GM23338 (cell line): ENCODE data around the gene PRB3.

Experiments used
- CREB1 ChIP-seq: fragments of 250-450 bp; sonication (Bioruptor Pico); IDR thresholded peaks from 2 replicates; pipeline ENCODE4 v1.5.0; 2020; ENCODE audit warnings: low read depth, mild to moderate bottlenecking, moderate library complexity
- CTCF ChIP-seq, 2 experiments: fragments of 200-600 bp in 1 of 2; sonication (generic) in 1 of 2; conservative IDR thresholded peaks; 2 replicates each; pipeline versions ENCODE4 v1.5.1 to v1.6.1; 2016 to 2017; ENCODE audit warnings: antibody characterized with exemption in 2 of 2, low read depth in 2 of 2, mild to moderate bottlenecking in 2 of 2, moderate library complexity in 1 of 2
- EZH2 ChIP-seq: fragments of 200-600 bp; sonication (generic); IDR thresholded peaks from one replicate; pipeline ENCODE4 v1.8.0; 2017; ENCODE audit warnings: antibody characterized with exemption, mild to moderate bottlenecking, low read depth; ENCODE audit not compliant: unreplicated experiment
- EZH2phosphoT487 ChIP-seq: fragments of 200-600 bp; sonication (generic); IDR thresholded peaks from one replicate; pipeline ENCODE4 v1.8.1; 2018; ENCODE audit warnings: antibody characterized with exemption; ENCODE audit not compliant: unreplicated experiment
- JUNB ChIP-seq: IDR thresholded peaks from one replicate; pipeline ENCODE4 v1.6.1; 2016; ENCODE audit warnings: antibody characterized with exemption; ENCODE audit not compliant: unreplicated experiment
- POLR2AphosphoS5 ChIP-seq: IDR thresholded peaks from 2 replicates; pipeline ENCODE4 v1.6.1; 2016; ENCODE audit warnings: antibody characterized with exemption, low read depth
- REST ChIP-seq: IDR thresholded peaks from one replicate; pipeline ENCODE4 v1.6.1; 2018; ENCODE audit warnings: antibody characterized with exemption; ENCODE audit not compliant: unreplicated experiment
- ZNF114 ChIP-seq: fragments of 250-450 bp; sonication (Bioruptor Pico); IDR thresholded peaks from 2 replicates; pipeline ENCODE4 v1.5.0; 2020; ENCODE audit warnings: mild to moderate bottlenecking, moderate library complexity
- ZNF462 ChIP-seq: fragments of 250-450 bp; sonication (Bioruptor Pico); IDR thresholded peaks from 2 replicates; pipeline ENCODE4 v1.5.0; 2020; ENCODE audit warnings: mild to moderate bottlenecking, moderate library complexity

GRCh38 chr12:11240348-11240930 lies 29.1 kb downstream of the PRB3 start:
- no peak for TF ChIP-seq CTCF (conservative IDR thresholded peaks at IDR 0.05; ENCODE audit: low read depth in 2 of 2)
- no peak for TF ChIP-seq REST
- TF ChIP-seq POLR2AphosphoS5: no peak
- TF ChIP-seq EZH2: no peak
- no peak for TF ChIP-seq ZNF114 (CRISPR knock-in tag)
- no peak for TF ChIP-seq JUNB
- no peak for TF ChIP-seq EZH2phosphoT487
- TF ChIP-seq CREB1 (CRISPR knock-in tag): no peak
- no peak for TF ChIP-seq ZNF462 (CRISPR knock-in tag)
